HG03469 (cell line): ENCODE measurements around the gene CHRM1.

ENCODE experiments used
- ATAC-seq: cut with Tn5 transposase; IDR thresholded peaks from one replicate; pipeline ENCODE4 v1.9.1; 2021; ENCODE audit warnings: mild to moderate bottlenecking, moderate library complexity, moderate number of reproducible peaks; ENCODE audit not compliant: unreplicated experiment

The CHRM1 gene

GRCh38 chr11:62925745-62926679, 4.8 kb upstream of the CHRM1 start:
- no peak for ATAC-seq

GRCh38 chr11:62925308-62925707, 4.1 kb upstream of the CHRM1 start:
- ATAC-seq, result no peak

GRCh38 chr11:62923601-62924411, 2.6 kb upstream of the CHRM1 start:
- ATAC-seq, result no peak

- no peak for ATAC-seq
These were observed 1.7 kb upstream of the CHRM1 start for GRCh38 chr11:62922653-62923431.

GRCh38 chr11:62922189-62922589, 1.0 kb upstream of the CHRM1 start:
- no peak for ATAC-seq

- no peak for ATAC-seq
These were observed 518 bp upstream of the CHRM1 start for GRCh38 chr11:62921573-62922188.

GRCh38 chr11:62919898-62920640, 1.1 kb downstream of the CHRM1 start:
- no peak for ATAC-seq

GRCh38 chr11:62919476-62919875, 1.7 kb downstream of the CHRM1 start:
- ATAC-seq, result no peak

- no peak for ATAC-seq
These were observed 2.6 kb downstream of the CHRM1 start for GRCh38 chr11:62918531-62918930.

GRCh38 chr11:62917906-62918502, 3.2 kb downstream of the CHRM1 start:
- ATAC-seq, result no peak

- no peak for ATAC-seq
These were observed 6.7 kb downstream of the CHRM1 start for GRCh38 chr11:62914416-62914815.

- no peak for ATAC-seq
These were observed 8.9 kb downstream of the CHRM1 start for GRCh38 chr11:62912268-62912667.

GRCh38 chr11:62911137-62912130, 9.7 kb downstream of the CHRM1 start:
- ATAC-seq, result no peak

- no peak for ATAC-seq
These were observed 10.9 kb downstream of the CHRM1 start for GRCh38 chr11:62910141-62910882.

- ATAC-seq, result no peak
These were observed 11.9 kb downstream of the CHRM1 start for GRCh38 chr11:62909107-62909894.

- no peak for ATAC-seq
These were observed 12.6 kb downstream of the CHRM1 start for GRCh38 chr11:62908468-62909072.
